Measurements from ENCODE around the gene RNF220. TPM values are rescaled to one million over a fixed set of nuclear protein-coding genes. Genes with fewer than 3 reads are reported as not detected.

The RNF220 gene
- total and polyA plus RNA-seq, 8 donors: 50.8 to 108 (median 91.3) TPM

- peak overlapping the region in 1 of 2 donors; percentile 35 for H3K4me3 ChIP-seq
- H3K27ac ChIP-seq: no peak overlapping the region
- H3K4me1 ChIP-seq: peaks cover 6 to 14% of the 10 kb centered on the region in 2 donors
- H3K9me3 ChIP-seq: no peaks in the 10 kb centered on the region
- no peaks in the 10 kb centered on the region for H3K36me3 ChIP-seq
- H3K27me3 ChIP-seq: peaks cover 75 to 86% of the 10 kb centered on the region in 2 donors
- DNase-seq (peak in 1 of 4 donors; percentile 80), ATAC-seq (peak; percentile 20)
- intact Hi-C loops (cut with DNase I): no loop called here
- TF ChIP-seq CTCF (IDR thresholded peaks at IDR 0.05): no peak
Observed at GRCh38 chr1:44418022-44418673, 13.1 kb downstream of the RNF220 start.

GRCh38 chr1:44419901-44420300 lies 14.8 kb downstream of the RNF220 start:
- DNase-seq (no peak), ATAC-seq (no peak)
- no peaks in the 10 kb centered on the region for H3K36me3 ChIP-seq
- no peak for TF ChIP-seq CTCF (IDR thresholded peaks at IDR 0.05)
- H3K4me3 ChIP-seq: no peak overlapping the region
- H3K9me3 ChIP-seq: no peaks in the 10 kb centered on the region
- no peak overlapping the region for H3K27ac ChIP-seq
- H3K4me1 ChIP-seq: peaks cover 8 to 32% of the 10 kb centered on the region in 2 donors
- H3K27me3 ChIP-seq: peaks cover 61 to 69% of the 10 kb centered on the region in 2 donors
- intact Hi-C loops (cut with DNase I): no loop called here

GRCh38 chr1:44420535-44420934 lies 15.5 kb downstream of the RNF220 start:
- H3K27ac ChIP-seq: no peak overlapping the region
- intact Hi-C loops (cut with DNase I): no loop called here
- H3K4me3 ChIP-seq: no peak overlapping the region
- H3K9me3 ChIP-seq: no peaks in the 10 kb centered on the region
- ATAC-seq (no peak), DNase-seq (no peak)
- peaks cover 9 to 33% of the 10 kb centered on the region in 2 donors for H3K4me1 ChIP-seq
- no peaks in the 10 kb centered on the region for H3K36me3 ChIP-seq
- TF ChIP-seq CTCF (IDR thresholded peaks at IDR 0.05): no peak
- peaks cover 56 to 62% of the 10 kb centered on the region in 2 donors for H3K27me3 ChIP-seq

GRCh38 chr1:44421446-44421884 lies 16.4 kb downstream of the RNF220 start:
- peaks cover 9 to 33% of the 10 kb centered on the region in 2 donors for H3K4me1 ChIP-seq
- intact Hi-C loops (cut with DNase I): no loop called here
- no peak for TF ChIP-seq CTCF (IDR thresholded peaks at IDR 0.05)
- H3K27ac ChIP-seq: no peak overlapping the region
- ATAC-seq: no peak
- no peak overlapping the region for H3K4me3 ChIP-seq
- H3K36me3 ChIP-seq: no peaks in the 10 kb centered on the region
- DNase-seq: no peak
- H3K9me3 ChIP-seq: no peaks in the 10 kb centered on the region
- H3K27me3 ChIP-seq: peaks cover 48 to 59% of the 10 kb centered on the region in 2 donors

- intact Hi-C loops (cut with DNase I): no loop called here
- no peak overlapping the region for H3K4me3 ChIP-seq
- no peaks in the 10 kb centered on the region for H3K36me3 ChIP-seq
- H3K27ac ChIP-seq: no peak overlapping the region
- no peak for ATAC-seq
- peaks cover 44 to 59% of the 10 kb centered on the region in 2 donors for H3K27me3 ChIP-seq
- no peak for TF ChIP-seq CTCF (IDR thresholded peaks at IDR 0.05)
- H3K9me3 ChIP-seq: no peaks in the 10 kb centered on the region
- no peak for DNase-seq
- peaks cover 9 to 33% of the 10 kb centered on the region in 2 donors for H3K4me1 ChIP-seq
Observed at GRCh38 chr1:44422161-44422560, 17.1 kb downstream of the RNF220 start.
